ENCODE measurements around the gene EFCAB5.

- TF ChIP-seq CTCF (IDR thresholded peaks at IDR 0.05) (no peak), POLR2A (IDR thresholded peaks at IDR 0.05; ENCODE audit: low read depth) (no peak), EP300 (IDR thresholded peaks at IDR 0.05) (no peak)
Observed at GRCh38 chr17:30116345-30116660, 174.9 kb downstream of the EFCAB5 start.

Data from esophagus muscularis mucosa (tissue), 4 donors.